ENCODE measurements around the gene NFILZ.

GRCh38 chr19:8615813-8616596 lies 14.4 kb upstream of the NFILZ start:
- no peak for TF ChIP-seq EZH2 (IDR thresholded peaks at IDR 0.05)
- no peak for TF ChIP-seq POLR2AphosphoS5 (IDR thresholded peaks at IDR 0.05; ENCODE audit: borderline replicate concordance, low read depth, low read length)
